Measurements from ENCODE around the gene CEP164.

Gene CEP164

DNA sequence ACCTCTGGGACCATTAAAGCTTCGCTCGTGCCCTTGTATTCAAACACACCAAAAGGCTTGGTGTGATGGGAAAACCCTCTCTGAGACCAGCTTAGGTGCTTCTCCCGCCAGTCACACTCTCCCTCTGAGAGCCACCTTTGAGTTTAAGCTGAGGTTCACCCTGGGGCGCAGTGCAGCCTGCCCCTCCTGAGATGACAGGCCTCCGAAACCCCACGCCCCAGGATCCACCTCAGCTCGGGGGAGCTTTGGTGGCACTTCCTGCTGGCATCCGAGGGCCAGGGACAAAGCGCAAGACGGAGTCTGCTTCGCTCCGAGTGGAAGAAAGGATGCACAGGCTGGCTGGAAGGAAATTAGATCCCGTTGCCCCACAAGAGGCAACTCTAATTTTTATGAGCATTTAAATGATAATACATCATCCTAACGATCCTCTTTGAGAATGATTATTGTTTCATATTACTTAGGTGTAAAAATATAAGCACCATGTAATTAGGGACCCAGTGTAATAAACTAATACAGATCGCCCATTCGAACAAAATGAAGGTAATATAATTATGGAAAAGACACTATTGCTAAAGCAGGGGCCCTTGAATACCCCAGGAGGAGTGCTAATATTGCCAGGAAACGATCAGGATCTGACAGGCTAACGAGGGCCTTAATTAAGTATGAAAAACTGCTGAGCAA, 134.7 kb downstream of the CEP164 start:
- TF ChIP-seq KLF8 (tag by site-specific recombination; IDR thresholded peaks at IDR 0.05) (no peak), ZNF76 (tag by site-specific recombination; IDR thresholded peaks at IDR 0.05; ENCODE audit: borderline replicate concordance, low read depth) (no peak), ZNF274 (IDR thresholded peaks at IDR 0.05; ENCODE audit: low read length) (no peak), ZNF274 (tag by site-specific recombination; IDR thresholded peaks at IDR 0.05; ENCODE audit: borderline replicate concordance) (no peak)
- TF ChIP-seq, protein P1, sequence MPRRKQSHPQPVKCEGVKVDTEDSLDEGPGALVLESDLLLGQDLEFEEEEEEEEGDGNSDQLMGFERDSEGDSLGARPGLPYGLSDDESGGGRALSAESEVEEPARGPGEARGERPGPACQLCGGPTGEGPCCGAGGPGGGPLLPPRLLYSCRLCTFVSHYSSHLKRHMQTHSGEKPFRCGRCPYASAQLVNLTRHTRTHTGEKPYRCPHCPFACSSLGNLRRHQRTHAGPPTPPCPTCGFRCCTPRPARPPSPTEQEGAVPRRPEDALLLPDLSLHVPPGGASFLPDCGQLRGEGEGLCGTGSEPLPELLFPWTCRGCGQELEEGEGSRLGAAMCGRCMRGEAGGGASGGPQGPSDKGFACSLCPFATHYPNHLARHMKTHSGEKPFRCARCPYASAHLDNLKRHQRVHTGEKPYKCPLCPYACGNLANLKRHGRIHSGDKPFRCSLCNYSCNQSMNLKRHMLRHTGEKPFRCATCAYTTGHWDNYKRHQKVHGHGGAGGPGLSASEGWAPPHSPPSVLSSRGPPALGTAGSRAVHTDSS (tag by site-specific recombination; IDR thresholded peaks at IDR 0.05) = no peak
- ChIA-PET POLR2A (no interaction called here), CTCF (no interaction called here)
- no peaks in the 10 kb centered on the region for H3K36me3 ChIP-seq (ENCODE audit: control insufficient read depth in 2 of 2, insufficient read depth in 1 of 2, low read length in 2 of 2)
- H3K9me3 ChIP-seq (ENCODE audit: control insufficient read depth, insufficient read depth, low read depth, low read length) = no peaks in the 10 kb centered on the region
- H3K4me1 ChIP-seq (ENCODE audit: control insufficient read depth, insufficient read depth, low read length) = no peaks in the 10 kb centered on the region
- H3K4me3 ChIP-seq (ENCODE audit: low read depth, low read length) = no peak overlapping the region
- no peak overlapping the region for H3K27ac ChIP-seq (ENCODE audit: extremely low read depth, low read depth, low read length)

DNA sequence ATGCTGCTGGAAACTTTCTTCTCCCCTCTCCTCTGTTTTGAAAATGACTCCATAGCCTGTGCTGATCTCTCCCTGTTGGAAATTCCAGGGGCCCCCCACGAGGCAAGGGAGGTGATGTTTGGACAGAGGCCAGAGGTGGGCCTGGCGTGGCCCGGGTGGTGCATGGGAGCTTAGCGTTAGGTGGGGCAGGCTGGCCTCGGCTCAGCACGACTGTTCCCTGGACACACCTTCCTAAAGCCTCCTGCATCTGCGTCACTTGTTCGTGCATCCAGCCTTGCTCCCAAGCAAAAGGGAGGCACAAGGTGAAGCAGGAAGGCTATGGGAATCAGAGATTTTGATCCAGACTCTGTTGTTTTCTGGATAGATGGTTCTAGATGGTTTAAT, 135.2 kb downstream of the CEP164 start:
- ChIA-PET POLR2A (no interaction called here), CTCF (interaction anchor here (1.2 kb wide), 1 partner anchor 19 kb away, joined by 3 read pairs; no protein-coding TSS in a partner anchor)
- Histone ChIP-seq H3K36me3 (ENCODE audit: control insufficient read depth in 2 of 2, insufficient read depth in 1 of 2, low read length in 2 of 2) (no peaks in the 10 kb centered on the region), H3K4me3 (ENCODE audit: low read depth, low read length) (no peak overlapping the region), H3K9me3 (ENCODE audit: control insufficient read depth, insufficient read depth, low read depth, low read length) (no peaks in the 10 kb centered on the region), H3K27ac (ENCODE audit: extremely low read depth, low read depth, low read length) (no peak overlapping the region), H3K4me1 (ENCODE audit: control insufficient read depth, insufficient read depth, low read length) (no peaks in the 10 kb centered on the region)
- TF ChIP-seq ZNF354C (tag by site-specific recombination; IDR thresholded peaks at IDR 0.05; ENCODE audit: borderline replicate concordance, low read depth) (no peak), ZFP41 (tag by site-specific recombination; IDR thresholded peaks at IDR 0.05; ENCODE audit: borderline replicate concordance) (no peak), KLF1 (tag by site-specific recombination; IDR thresholded peaks at IDR 0.05) (peak; percentile 85), ZNF571 (tag by site-specific recombination; IDR thresholded peaks at IDR 0.05) (no peak), KLF17 (tag by site-specific recombination; IDR thresholded peaks at IDR 0.05) (peak; percentile 53; the same call in 1 of the 2 replicates), ZIC2 (tag by site-specific recombination; IDR thresholded peaks at IDR 0.05) (0 out of 2 replicates have a peak, but pooled peaks have one; percentile 16), ATF2 (tag by site-specific recombination; IDR thresholded peaks at IDR 0.05; ENCODE audit: low read depth) (no peak), MEIS1 (CRISPR knock-in tag; IDR thresholded peaks at IDR 0.05; ENCODE audit: borderline replicate concordance) (no peak), ZNF146 (tag by site-specific recombination; IDR thresholded peaks at IDR 0.05) (no peak), ZNF155 (tag by site-specific recombination; IDR thresholded peaks at IDR 0.05) (no peak), ZNF707 (tag by site-specific recombination; IDR thresholded peaks at IDR 0.05) (no peak), ZNF404 (tag by site-specific recombination; IDR thresholded peaks at IDR 0.05) (no peak), ZSCAN16 (tag by site-specific recombination; IDR thresholded peaks at IDR 0.05) (no peak)
- TF ChIP-seq, protein P2, sequence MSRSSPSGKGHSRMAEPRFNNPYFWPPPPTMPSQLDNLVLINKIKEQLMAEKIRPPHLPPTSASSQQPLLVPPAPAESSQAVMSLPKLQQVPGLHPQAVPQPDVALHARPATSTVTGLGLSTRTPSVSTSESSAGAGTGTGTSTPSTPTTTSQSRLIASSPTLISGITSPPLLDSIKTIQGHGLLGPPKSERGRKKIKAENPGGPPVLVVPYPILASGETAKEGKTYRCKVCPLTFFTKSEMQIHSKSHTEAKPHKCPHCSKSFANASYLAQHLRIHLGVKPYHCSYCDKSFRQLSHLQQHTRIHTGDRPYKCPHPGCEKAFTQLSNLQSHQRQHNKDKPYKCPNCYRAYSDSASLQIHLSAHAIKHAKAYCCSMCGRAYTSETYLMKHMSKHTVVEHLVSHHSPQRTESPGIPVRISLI (tag by site-specific recombination; IDR thresholded peaks at IDR 0.05) = no peak
- TF ChIP-seq, protein P3, sequence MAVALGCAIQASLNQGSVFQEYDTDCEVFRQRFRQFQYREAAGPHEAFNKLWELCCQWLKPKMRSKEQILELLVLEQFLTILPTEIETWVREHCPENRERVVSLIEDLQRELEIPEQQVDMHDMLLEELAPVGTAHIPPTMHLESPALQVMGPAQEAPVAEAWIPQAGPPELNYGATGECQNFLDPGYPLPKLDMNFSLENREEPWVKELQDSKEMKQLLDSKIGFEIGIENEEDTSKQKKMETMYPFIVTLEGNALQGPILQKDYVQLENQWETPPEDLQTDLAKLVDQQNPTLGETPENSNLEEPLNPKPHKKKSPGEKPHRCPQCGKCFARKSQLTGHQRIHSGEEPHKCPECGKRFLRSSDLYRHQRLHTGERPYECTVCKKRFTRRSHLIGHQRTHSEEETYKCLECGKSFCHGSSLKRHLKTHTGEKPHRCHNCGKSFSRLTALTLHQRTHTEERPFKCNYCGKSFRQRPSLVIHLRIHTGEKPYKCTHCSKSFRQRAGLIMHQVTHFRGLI (tag by site-specific recombination; IDR thresholded peaks at IDR 0.05) = no peak
- TF ChIP-seq, protein P4, sequence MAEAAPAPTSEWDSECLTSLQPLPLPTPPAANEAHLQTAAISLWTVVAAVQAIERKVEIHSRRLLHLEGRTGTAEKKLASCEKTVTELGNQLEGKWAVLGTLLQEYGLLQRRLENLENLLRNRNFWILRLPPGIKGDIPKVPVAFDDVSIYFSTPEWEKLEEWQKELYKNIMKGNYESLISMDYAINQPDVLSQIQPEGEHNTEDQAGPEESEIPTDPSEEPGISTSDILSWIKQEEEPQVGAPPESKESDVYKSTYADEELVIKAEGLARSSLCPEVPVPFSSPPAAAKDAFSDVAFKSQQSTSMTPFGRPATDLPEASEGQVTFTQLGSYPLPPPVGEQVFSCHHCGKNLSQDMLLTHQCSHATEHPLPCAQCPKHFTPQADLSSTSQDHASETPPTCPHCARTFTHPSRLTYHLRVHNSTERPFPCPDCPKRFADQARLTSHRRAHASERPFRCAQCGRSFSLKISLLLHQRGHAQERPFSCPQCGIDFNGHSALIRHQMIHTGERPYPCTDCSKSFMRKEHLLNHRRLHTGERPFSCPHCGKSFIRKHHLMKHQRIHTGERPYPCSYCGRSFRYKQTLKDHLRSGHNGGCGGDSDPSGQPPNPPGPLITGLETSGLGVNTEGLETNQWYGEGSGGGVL (tag by site-specific recombination; IDR thresholded peaks at IDR 0.05) = no peak

Measured in HEK293 (cell line).